AG10803 (cell line): ENCODE data around the gene MYH10.
"Not testable (repeated sequence)": the region's sequence is repeated elsewhere in the genome, so short reads cannot be mapped to it uniquely, and the experiment has no call there.

Experiments used
- DNase-seq: peaks from one replicate; pipeline ENCODE4 v3.0.0; 2010; ENCODE audit warnings: low read depth
- H3K4me3 ChIP-seq: 2 replicates; pipeline ENCODE4 v1.5.1; 2011; ENCODE audit warnings: mild to moderate bottlenecking, low read length, control low read depth
- TF ChIP-seq, protein P1 (sequence below): conservative IDR thresholded peaks from 2 replicates; pipeline ENCODE4 v1.5.1; 2011; ENCODE audit warnings: mild to moderate bottlenecking, low read length, control low read depth, inconsistent platforms

MYH10 gene

GRCh38 chr17:8552577-8553320 lies 77.8 kb downstream of the MYH10 start:
- H3K4me3 ChIP-seq, result no peak overlapping the region
- TF ChIP-seq, protein P1, sequence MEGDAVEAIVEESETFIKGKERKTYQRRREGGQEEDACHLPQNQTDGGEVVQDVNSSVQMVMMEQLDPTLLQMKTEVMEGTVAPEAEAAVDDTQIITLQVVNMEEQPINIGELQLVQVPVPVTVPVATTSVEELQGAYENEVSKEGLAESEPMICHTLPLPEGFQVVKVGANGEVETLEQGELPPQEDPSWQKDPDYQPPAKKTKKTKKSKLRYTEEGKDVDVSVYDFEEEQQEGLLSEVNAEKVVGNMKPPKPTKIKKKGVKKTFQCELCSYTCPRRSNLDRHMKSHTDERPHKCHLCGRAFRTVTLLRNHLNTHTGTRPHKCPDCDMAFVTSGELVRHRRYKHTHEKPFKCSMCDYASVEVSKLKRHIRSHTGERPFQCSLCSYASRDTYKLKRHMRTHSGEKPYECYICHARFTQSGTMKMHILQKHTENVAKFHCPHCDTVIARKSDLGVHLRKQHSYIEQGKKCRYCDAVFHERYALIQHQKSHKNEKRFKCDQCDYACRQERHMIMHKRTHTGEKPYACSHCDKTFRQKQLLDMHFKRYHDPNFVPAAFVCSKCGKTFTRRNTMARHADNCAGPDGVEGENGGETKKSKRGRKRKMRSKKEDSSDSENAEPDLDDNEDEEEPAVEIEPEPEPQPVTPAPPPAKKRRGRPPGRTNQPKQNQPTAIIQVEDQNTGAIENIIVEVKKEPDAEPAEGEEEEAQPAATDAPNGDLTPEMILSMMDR, result no peak
- DNase-seq, result peak; percentile 45

- peak; percentile 95 for DNase-seq
Observed at GRCh38 chr17:8542599-8543502, 87.7 kb downstream of the MYH10 start.

GRCh38 chr17:8539976-8540375 lies 90.5 kb downstream of the MYH10 start:
- DNase-seq, H3K4me3 ChIP-seq: not testable (repeated sequence)

More at GRCh38 chr17:8542599-8543502, 87.7 kb downstream of the MYH10 start:
- TF ChIP-seq, protein P1, result no peak
- no peak overlapping the region for H3K4me3 ChIP-seq

DNA sequence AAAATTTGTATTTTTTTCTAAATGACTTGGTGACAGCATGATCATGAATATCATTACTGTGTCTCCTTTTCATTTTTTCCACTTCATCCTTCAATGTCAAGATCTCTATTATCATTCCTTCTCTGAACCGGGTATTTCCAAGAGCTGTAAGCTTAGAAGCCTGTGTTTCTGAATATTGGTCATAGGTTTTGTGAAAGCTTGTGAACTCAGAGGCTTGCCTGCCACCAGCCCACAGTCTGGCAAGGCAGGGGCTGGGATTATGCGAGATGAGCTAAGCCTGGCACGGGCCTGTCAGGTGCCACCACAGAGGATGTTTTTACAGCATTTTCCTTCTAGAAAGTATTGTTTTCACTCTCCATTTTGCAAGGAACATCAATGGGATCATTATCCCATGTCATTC lies 92.8 kb downstream of the MYH10 start:
- no peak for DNase-seq
- TF ChIP-seq, protein P1, result no peak
- no peak overlapping the region for H3K4me3 ChIP-seq

DNA sequence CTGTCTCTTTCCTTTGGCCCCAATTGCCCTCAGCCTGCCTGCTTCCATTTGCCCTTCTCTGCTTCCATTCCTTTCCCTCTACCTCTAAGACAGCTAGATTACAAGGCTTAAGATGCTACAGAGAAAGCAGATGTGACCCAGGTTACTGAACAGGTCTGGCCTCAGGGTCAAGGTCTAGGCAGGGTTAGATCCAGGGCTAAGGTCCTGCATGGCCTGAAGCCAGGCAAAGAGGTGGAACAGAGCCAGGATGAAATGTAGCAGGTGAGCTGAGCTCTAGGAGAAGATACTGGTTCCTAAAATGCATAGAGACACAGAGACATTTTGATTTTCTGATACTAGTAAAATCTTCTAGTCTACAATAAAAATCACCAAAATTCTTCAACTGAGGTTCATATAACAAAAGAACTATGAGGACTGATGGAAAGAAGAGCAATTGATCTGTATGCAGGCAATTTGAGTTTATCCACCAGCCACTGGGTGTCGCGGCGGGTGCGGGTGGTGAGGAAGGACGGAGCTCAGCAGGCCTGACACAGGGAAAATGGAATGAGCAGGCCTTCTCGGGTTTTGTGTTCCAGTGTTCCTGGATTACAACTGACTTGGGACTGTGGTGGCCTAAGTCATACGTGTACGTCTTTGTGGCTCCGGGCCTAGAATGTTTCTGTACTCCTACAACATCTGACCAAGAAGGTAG lies 95.9 kb downstream of the MYH10 start:
- H3K4me3 ChIP-seq, result no peak overlapping the region
- TF ChIP-seq, protein P1, result no peak
- no peak for DNase-seq

DNA sequence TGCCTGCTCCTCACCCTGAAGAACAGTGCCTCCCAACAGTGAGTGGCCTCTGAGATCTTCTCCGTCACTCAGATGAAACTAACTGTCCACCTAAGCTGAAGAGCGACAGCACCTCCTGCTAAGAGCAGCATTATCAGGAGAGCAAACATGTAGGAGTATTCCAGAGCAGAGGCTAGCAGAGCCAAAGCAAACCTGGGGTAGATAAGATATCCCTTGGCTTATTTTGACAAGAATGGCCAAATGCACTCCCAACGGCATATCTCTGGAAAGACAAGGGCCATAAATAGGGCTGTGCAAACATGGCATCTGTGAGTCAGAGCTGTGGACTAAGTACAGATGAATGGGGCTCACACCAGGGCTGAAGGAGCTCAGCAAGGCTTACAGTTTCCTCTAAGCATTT lies 98.5 kb downstream of the MYH10 start:
- no peak for DNase-seq
- TF ChIP-seq, protein P1, result no peak
- H3K4me3 ChIP-seq, result no peak overlapping the region

- TF ChIP-seq, protein P1, result no peak
- no peak for DNase-seq
- no peak overlapping the region for H3K4me3 ChIP-seq
Observed at GRCh38 chr17:8522577-8522976, 107.9 kb downstream of the MYH10 start.
